ENCODE results near the gene GPC3.

The GPC3 gene

DNA sequence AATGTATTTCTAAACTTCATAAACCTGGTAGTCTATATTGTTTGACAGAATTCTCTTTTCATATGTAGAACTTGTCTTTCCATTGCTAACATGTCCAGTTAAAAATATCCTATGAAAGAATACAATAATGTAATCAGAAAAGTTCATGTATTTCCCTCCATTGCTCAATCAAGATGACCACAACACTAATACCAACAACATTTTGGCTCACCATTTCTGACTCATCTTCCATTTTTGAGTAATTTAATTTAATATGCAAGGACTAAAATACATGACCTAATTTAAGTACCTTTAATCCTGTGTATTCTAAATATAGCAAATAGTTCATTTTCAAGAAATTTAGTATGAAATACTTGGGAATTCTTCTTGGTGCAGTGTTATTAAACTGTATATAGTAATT is 330.6 kb downstream of the GPC3 start:
- Histone ChIP-seq H3F3A (ENCODE audit: control insufficient read depth, insufficient read depth) (no peaks in the 10 kb centered on the region), H4K20me1 (ENCODE audit: control insufficient read depth, insufficient read depth, low read depth, low read length) (no peaks in the 10 kb centered on the region), H3K36me3 (ENCODE audit: control insufficient read depth, low read length) (no peaks in the 10 kb centered on the region), H3K27me3 (ENCODE audit: control insufficient read depth, low read length) (no peaks in the 10 kb centered on the region), H3K9me3 (ENCODE audit: control insufficient read depth, insufficient read depth, low read length) (no peaks in the 10 kb centered on the region), H3K4me3 (ENCODE audit: low read length) (no peak overlapping the region), H3K27ac (ENCODE audit: low read depth, low read length) (no peak overlapping the region), H3K4me1 (ENCODE audit: control insufficient read depth, low read length) (no peaks in the 10 kb centered on the region), H3K9me2 (replicated peaks; ENCODE audit: control insufficient read depth, low read length) (no peaks in the 10 kb centered on the region), H3K4me2 (ENCODE audit: low read length) (no peak overlapping the region), H3K79me2 (ENCODE audit: control insufficient read depth, low read length) (no peaks in the 10 kb centered on the region)
- TF ChIP-seq, protein P1, sequence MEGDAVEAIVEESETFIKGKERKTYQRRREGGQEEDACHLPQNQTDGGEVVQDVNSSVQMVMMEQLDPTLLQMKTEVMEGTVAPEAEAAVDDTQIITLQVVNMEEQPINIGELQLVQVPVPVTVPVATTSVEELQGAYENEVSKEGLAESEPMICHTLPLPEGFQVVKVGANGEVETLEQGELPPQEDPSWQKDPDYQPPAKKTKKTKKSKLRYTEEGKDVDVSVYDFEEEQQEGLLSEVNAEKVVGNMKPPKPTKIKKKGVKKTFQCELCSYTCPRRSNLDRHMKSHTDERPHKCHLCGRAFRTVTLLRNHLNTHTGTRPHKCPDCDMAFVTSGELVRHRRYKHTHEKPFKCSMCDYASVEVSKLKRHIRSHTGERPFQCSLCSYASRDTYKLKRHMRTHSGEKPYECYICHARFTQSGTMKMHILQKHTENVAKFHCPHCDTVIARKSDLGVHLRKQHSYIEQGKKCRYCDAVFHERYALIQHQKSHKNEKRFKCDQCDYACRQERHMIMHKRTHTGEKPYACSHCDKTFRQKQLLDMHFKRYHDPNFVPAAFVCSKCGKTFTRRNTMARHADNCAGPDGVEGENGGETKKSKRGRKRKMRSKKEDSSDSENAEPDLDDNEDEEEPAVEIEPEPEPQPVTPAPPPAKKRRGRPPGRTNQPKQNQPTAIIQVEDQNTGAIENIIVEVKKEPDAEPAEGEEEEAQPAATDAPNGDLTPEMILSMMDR (IDR thresholded peaks at IDR 0.05; ENCODE audit: low read depth, low read length, poor library complexity, severe bottlenecking) = no peak
- TF ChIP-seq EZH2phosphoT487 (IDR thresholded peaks at IDR 0.05; ENCODE audit: borderline replicate concordance, low read length) = no peak

DNA sequence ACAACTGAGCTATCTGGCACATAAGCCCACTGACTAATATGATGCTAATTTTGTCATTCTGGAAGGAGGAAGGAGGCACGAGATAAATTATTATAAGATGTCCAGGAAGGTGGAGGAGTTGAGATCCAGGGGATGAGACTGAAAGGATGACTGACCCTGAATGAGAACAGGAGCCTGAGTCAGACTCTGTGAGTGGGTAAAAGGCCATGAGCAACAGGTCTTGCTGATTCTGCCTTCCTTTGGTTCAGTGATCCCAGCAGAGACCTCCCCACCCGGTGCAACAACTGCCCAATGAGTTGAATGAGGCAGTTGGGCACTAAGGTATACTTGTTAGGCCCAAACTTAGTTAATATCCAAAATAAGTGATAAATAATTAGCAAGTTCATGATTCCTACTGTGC is 332.0 kb downstream of the GPC3 start:
- Histone ChIP-seq H3K36me3 (ENCODE audit: control insufficient read depth, low read length) (no peaks in the 10 kb centered on the region), H3K27ac (ENCODE audit: low read depth, low read length) (no peak overlapping the region), H3K79me2 (ENCODE audit: control insufficient read depth, low read length) (no peaks in the 10 kb centered on the region), H3K4me2 (ENCODE audit: low read length) (no peak overlapping the region), H3F3A (ENCODE audit: control insufficient read depth, insufficient read depth) (no peaks in the 10 kb centered on the region), H3K9me3 (ENCODE audit: control insufficient read depth, insufficient read depth, low read length) (no peaks in the 10 kb centered on the region), H3K27me3 (ENCODE audit: control insufficient read depth, low read length) (no peaks in the 10 kb centered on the region), H3K4me1 (ENCODE audit: control insufficient read depth, low read length) (no peaks in the 10 kb centered on the region), H3K9me2 (replicated peaks; ENCODE audit: control insufficient read depth, low read length) (no peaks in the 10 kb centered on the region), H4K20me1 (ENCODE audit: control insufficient read depth, insufficient read depth, low read depth, low read length) (no peaks in the 10 kb centered on the region), H3K4me3 (ENCODE audit: low read length) (no peak overlapping the region)
- TF ChIP-seq, protein P1 (IDR thresholded peaks at IDR 0.05; ENCODE audit: low read depth, low read length, poor library complexity, severe bottlenecking) = no peak
- no peak for TF ChIP-seq EZH2phosphoT487 (IDR thresholded peaks at IDR 0.05; ENCODE audit: borderline replicate concordance, low read length)

DNA sequence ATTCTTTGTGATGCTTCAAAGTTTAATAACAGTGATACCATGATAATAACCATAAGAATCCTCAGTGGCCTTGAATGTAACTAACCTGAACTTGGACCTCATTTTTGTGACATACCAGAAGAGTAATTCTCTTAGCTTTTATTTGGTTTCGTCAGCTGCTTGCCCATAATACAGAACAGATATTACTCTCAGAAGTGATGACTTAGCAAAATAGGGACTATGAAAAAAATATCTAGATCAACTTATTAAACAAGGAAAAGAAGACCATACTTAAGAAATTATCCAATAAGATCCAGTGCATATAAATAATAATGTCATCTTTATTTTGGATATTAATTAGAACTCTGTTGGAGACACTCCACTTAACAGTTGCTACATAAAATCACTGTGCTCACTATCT is 333.2 kb downstream of the GPC3 start:
- H3F3A ChIP-seq (ENCODE audit: control insufficient read depth, insufficient read depth) = no peaks in the 10 kb centered on the region
- H3K4me2 ChIP-seq (ENCODE audit: low read length) = no peak overlapping the region
- no peaks in the 10 kb centered on the region for H3K4me1 ChIP-seq (ENCODE audit: control insufficient read depth, low read length)
- H3K27ac ChIP-seq (ENCODE audit: low read depth, low read length) = no peak overlapping the region
- no peaks in the 10 kb centered on the region for H3K9me3 ChIP-seq (ENCODE audit: control insufficient read depth, insufficient read depth, low read length)
- H3K36me3 ChIP-seq (ENCODE audit: control insufficient read depth, low read length) = no peaks in the 10 kb centered on the region
- no peaks in the 10 kb centered on the region for H3K27me3 ChIP-seq (ENCODE audit: control insufficient read depth, low read length)
- no peaks in the 10 kb centered on the region for H3K79me2 ChIP-seq (ENCODE audit: control insufficient read depth, low read length)
- no peak overlapping the region for H3K4me3 ChIP-seq (ENCODE audit: low read length)
- TF ChIP-seq, protein P1 (IDR thresholded peaks at IDR 0.05; ENCODE audit: low read depth, low read length, poor library complexity, severe bottlenecking) = no peak
- TF ChIP-seq EZH2phosphoT487 (IDR thresholded peaks at IDR 0.05; ENCODE audit: borderline replicate concordance, low read length) = no peak
- H4K20me1 ChIP-seq (ENCODE audit: control insufficient read depth, insufficient read depth, low read depth, low read length) = no peaks in the 10 kb centered on the region
- H3K9me2 ChIP-seq (replicated peaks; ENCODE audit: control insufficient read depth, low read length) = no peaks in the 10 kb centered on the region

DNA sequence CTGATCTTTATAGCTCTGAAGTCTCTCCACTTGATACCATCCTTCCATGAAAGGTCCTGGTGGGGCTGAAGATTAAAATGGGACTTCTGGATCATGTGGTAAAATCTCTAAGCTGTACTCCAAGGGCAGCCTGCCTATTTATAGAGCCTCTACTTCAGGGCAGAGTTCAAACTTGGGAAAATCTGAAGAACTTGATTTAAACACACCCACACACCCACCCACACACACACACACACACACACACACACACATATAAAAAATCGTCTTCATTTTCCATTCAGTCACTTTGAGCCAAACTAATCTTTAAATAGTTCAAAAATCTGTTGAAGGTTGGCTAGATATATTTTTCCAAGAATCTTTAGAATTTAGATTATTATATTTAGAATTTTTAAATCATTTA is 335.2 kb downstream of the GPC3 start:
- H3F3A ChIP-seq (ENCODE audit: control insufficient read depth, insufficient read depth) = no peaks in the 10 kb centered on the region
- H3K9me3 ChIP-seq (ENCODE audit: control insufficient read depth, insufficient read depth, low read length) = no peaks in the 10 kb centered on the region
- H3K4me2 ChIP-seq (ENCODE audit: low read length) = no peak overlapping the region
- no peaks in the 10 kb centered on the region for H3K4me1 ChIP-seq (ENCODE audit: control insufficient read depth, low read length)
- no peak for TF ChIP-seq EZH2phosphoT487 (IDR thresholded peaks at IDR 0.05; ENCODE audit: borderline replicate concordance, low read length)
- TF ChIP-seq, protein P1 (IDR thresholded peaks at IDR 0.05; ENCODE audit: low read depth, low read length, poor library complexity, severe bottlenecking) = no peak
- H3K4me3 ChIP-seq (ENCODE audit: low read length) = no peak overlapping the region
- no peak overlapping the region for H3K27ac ChIP-seq (ENCODE audit: low read depth, low read length)
- no peaks in the 10 kb centered on the region for H3K79me2 ChIP-seq (ENCODE audit: control insufficient read depth, low read length)
- H3K9me2 ChIP-seq (replicated peaks; ENCODE audit: control insufficient read depth, low read length) = no peaks in the 10 kb centered on the region
- no peaks in the 10 kb centered on the region for H4K20me1 ChIP-seq (ENCODE audit: control insufficient read depth, insufficient read depth, low read depth, low read length)
- H3K27me3 ChIP-seq (ENCODE audit: control insufficient read depth, low read length) = no peaks in the 10 kb centered on the region
- no peaks in the 10 kb centered on the region for H3K36me3 ChIP-seq (ENCODE audit: control insufficient read depth, low read length)

Measured in DOHH2 (cell line).